HG02610 (cell line): ENCODE measurements around the gene BORCS6.

Experiments
- ATAC-seq: cut with Tn5 transposase; IDR thresholded peaks from one replicate; pipeline ENCODE4 v1.9.1; 2021; ENCODE audit warnings: mild to moderate bottlenecking, moderate library complexity; ENCODE audit not compliant: unreplicated experiment

The BORCS6 gene

GRCh38 chr17:8212312-8213180 lies 22.6 kb upstream of the BORCS6 start:
- ATAC-seq: no peak

- no peak for ATAC-seq
These were observed 20.9 kb upstream of the BORCS6 start for GRCh38 chr17:8210761-8211458.

- ATAC-seq: peak; percentile 83
These were observed 20.2 kb upstream of the BORCS6 start, which contains the start of gene AURKB for GRCh38 chr17:8209907-8210760. Gene AURKB, minus strand, starts transcription at chr17:8210575. Its CDS starts 351 bp downstream, at chr17:8210224.

- ATAC-seq: no peak
These were observed 16.6 kb upstream of the BORCS6 start for GRCh38 chr17:8206536-8206935.

- ATAC-seq: no peak
These were observed 15.0 kb upstream of the BORCS6 start for GRCh38 chr17:8204761-8205555.

GRCh38 chr17:8192070-8192815 lies 2.3 kb upstream of the BORCS6 start:
- peak; percentile 33 for ATAC-seq

- ATAC-seq: no peak
These were observed 526 bp upstream of the BORCS6 start for GRCh38 chr17:8190506-8190905.

- ATAC-seq: no peak
These were observed 804 bp downstream of the BORCS6 start for GRCh38 chr17:8189041-8189710.

- no peak for ATAC-seq
These were observed 1.6 kb downstream of the BORCS6 start for GRCh38 chr17:8188263-8188839.

GRCh38 chr17:8187517-8188262 lies 2.3 kb downstream of the BORCS6 start:
- no peak for ATAC-seq

GRCh38 chr17:8186787-8187516 lies 3.0 kb downstream of the BORCS6 start:
- ATAC-seq: no peak

GRCh38 chr17:8186446-8186786 lies 3.6 kb downstream of the BORCS6 start:
- no peak for ATAC-seq

GRCh38 chr17:8185582-8186445 lies 4.2 kb downstream of the BORCS6 start:
- no peak for ATAC-seq

GRCh38 chr17:8176998-8177731 lies 12.8 kb downstream of the BORCS6 start:
- ATAC-seq: no peak

GRCh38 chr17:8176197-8176940 lies 13.6 kb downstream of the BORCS6 start, which contains the start of gene TMEM107:
Gene TMEM107, minus strand, starts transcription at chr17:8176380. Its CDS starts 94 bp downstream, at chr17:8176286.
- peak; percentile 35 for ATAC-seq
